IPS-20b (cell line): Measurements from ENCODE around the gene GDPD3.
A peak's percentile ranks its signal among the peaks of the same experiment; 100 is the strongest.

Experiments used
- H3K27ac ChIP-seq: one replicate; pipeline ENCODE4 v1.5.1; 2013; ENCODE audit warnings: low read length
- H3K27me3 ChIP-seq: 2 replicates; pipeline ENCODE4 v1.6.1; 2013; ENCODE audit warnings: mild to moderate bottlenecking, low read length, inconsistent platforms; ENCODE audit not compliant: insufficient read depth
- H3K36me3 ChIP-seq: 2 replicates; pipeline ENCODE4 v1.6.1; 2013; ENCODE audit warnings: low read depth, mild to moderate bottlenecking, inconsistent platforms, low read length, moderate library complexity; ENCODE audit not compliant: insufficient read depth
- H3K4me1 ChIP-seq: 2 replicates; pipeline ENCODE4 v1.6.1; 2013; ENCODE audit warnings: mild to moderate bottlenecking, control low read depth, inconsistent platforms, low read length, moderate library complexity; ENCODE audit not compliant: insufficient read depth
- H3K4me3 ChIP-seq: 2 replicates; pipeline ENCODE4 v1.5.1; 2013; ENCODE audit warnings: mild to moderate bottlenecking, low read length, inconsistent platforms
- H3K9ac ChIP-seq: 2 replicates; pipeline ENCODE4 v1.6.1; 2013; ENCODE audit warnings: low read depth, mild to moderate bottlenecking, inconsistent platforms, low read length, moderate library complexity
- H3K9me3 ChIP-seq: 2 replicates; pipeline ENCODE4 v1.6.1; 2013; ENCODE audit warnings: mild to moderate bottlenecking, low read depth, low read length, inconsistent platforms; ENCODE audit not compliant: insufficient read depth

The GDPD3 gene

DNA sequence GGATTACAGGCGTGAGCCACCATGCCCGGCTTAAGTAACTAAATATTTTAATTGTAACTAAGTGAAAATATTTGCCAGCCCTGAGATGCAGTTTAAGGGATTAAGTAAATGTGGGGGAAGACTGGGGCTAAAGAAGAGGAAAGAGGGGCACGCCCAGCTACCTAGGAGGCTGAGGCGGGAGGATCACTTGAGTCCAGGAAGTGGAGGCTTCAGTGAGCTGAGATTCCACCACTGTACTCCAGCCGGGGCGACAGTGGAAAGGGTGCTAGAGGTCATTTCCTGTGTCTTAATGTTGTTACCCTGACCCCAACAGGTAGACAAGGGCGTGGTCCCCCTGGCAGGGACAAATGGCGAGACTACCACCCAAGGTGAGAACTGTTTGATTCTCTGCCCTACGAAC lies 45.0 kb downstream of the GDPD3 start:
- H3K27me3 ChIP-seq = no peaks in the 10 kb centered on the region
- H3K4me3 ChIP-seq = no peak overlapping the region
- H3K36me3 ChIP-seq = peaks cover 58% of the 10 kb centered on the region
- no peak overlapping the region for H3K27ac ChIP-seq
- no peak overlapping the region for H3K9ac ChIP-seq
- H3K9me3 ChIP-seq = no peaks in the 10 kb centered on the region
- H3K4me1 ChIP-seq = peaks cover 8% of the 10 kb centered on the region; the same call in 1 of the 2 replicates

DNA sequence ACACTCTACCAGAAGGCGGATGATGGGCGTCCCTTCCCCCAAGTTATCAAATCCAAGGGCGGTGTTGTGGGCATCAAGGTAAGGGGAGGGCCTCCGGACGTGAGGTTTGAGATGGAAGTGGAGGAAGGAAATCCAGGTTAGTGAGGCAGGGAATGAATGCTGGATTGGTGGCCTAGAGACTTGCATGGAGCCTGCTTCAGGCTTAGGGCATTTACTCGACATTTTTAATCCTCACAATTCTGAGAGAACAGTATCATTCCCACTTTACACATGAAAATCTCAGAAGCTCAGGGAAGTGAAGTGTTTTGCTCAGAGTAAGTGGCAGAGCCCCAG lies 45.8 kb downstream of the GDPD3 start:
- Histone ChIP-seq H3K4me1 (peaks cover 11% of the 10 kb centered on the region; the same call in 1 of the 2 replicates), H3K4me3 (peak overlapping the region; percentile 97; the same call in 1 of the 2 replicates), H3K27me3 (no peaks in the 10 kb centered on the region), H3K9me3 (no peaks in the 10 kb centered on the region), H3K36me3 (peaks cover 58% of the 10 kb centered on the region), H3K9ac (no peak overlapping the region; the same call in 1 of the 2 replicates), H3K27ac (no peak overlapping the region)

DNA sequence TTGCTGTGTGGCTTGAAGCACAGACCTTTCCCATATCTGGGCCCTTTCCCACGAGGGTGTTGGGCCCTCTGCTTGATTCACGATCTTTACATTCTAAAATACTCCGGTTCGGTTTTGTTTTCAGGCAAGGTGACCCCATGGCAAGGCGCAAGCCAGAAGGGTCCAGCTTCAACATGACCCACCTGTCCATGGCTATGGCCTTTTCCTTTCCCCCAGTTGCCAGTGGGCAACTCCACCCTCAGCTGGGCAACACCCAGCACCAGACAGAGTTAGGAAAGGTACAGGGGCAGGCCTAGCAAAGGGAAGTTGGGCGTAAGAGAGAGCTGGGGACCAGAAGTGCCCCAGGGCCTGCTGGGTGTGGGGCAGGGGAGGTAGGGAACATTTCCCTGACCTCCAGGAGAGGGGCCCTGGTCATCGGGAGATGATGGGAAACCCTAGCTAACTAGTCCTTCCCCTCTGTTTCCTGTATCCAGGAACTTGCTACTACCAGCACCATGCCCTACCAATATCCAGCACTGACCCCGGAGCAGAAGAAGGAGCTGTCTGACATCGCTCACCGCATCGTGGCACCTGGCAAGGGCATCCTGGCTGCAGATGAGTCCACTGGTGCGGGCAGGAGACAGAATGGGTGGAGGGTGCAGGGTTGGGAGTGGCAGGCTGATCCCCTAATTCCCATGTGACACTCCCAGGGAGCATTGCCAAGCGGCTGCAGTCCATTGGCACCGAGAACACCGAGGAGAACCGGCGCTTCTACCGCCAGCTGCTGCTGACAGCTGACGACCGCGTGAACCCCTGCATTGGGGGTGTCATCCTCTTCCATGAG lies 46.4 kb downstream of the GDPD3 start:
- no peaks in the 10 kb centered on the region for H3K27me3 ChIP-seq
- H3K9me3 ChIP-seq = no peaks in the 10 kb centered on the region
- H3K4me1 ChIP-seq = peaks cover 11% of the 10 kb centered on the region; the same call in 1 of the 2 replicates
- peak overlapping the region; percentile 97 for H3K4me3 ChIP-seq
- H3K36me3 ChIP-seq = peaks cover 53% of the 10 kb centered on the region
- H3K27ac ChIP-seq = peak overlapping the region; percentile 93
- peak overlapping the region; percentile 97 for H3K9ac ChIP-seq

DNA sequence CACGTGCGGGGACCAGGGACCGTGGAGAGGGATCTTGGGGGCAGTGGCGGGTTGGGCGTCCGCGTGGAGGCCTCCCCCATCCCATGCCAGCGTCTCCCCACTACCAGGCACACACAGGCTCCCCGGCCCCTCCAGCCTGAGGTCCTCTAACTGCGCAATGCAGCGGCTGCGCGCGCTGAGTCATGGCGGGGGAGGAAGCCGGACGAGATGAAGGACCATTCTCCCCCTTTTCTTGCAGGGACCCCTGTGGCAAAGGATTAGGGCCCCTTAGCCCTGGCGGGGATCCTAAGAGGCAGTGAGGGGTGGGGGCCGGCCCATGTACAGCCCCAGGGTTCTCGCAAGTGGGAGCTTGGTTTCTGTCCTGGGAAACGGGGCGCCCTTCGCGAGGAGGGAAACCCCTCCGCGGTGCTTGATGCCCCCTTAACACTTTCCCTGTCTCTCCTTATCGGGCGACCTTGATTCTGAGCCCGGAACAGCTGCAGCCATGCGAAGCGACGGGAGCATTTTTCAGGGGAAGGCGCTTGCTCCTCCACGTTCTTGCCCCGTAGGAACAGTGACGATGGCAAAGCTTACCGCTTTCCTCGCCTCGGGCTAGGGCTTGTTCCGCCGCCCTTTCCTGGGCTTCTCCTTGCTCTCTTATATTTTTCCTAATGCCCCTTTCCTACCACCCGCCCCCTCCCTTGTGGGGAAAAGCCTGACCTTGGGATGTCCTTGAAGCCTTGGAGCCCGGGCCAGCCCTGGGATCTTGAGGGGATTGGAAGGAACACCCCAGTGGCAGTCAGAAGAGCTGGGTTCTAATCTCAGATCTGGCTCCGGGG lies 47.2 kb downstream of the GDPD3 start:
- Histone ChIP-seq H3K9me3 (no peaks in the 10 kb centered on the region), H3K4me1 (peaks cover 11% of the 10 kb centered on the region; the same call in 1 of the 2 replicates), H3K36me3 (peaks cover 45% of the 10 kb centered on the region), H3K27ac (peak overlapping the region; percentile 93), H3K27me3 (no peaks in the 10 kb centered on the region), H3K9ac (peak overlapping the region; percentile 97), H3K4me3 (peak overlapping the region; percentile 97)

DNA sequence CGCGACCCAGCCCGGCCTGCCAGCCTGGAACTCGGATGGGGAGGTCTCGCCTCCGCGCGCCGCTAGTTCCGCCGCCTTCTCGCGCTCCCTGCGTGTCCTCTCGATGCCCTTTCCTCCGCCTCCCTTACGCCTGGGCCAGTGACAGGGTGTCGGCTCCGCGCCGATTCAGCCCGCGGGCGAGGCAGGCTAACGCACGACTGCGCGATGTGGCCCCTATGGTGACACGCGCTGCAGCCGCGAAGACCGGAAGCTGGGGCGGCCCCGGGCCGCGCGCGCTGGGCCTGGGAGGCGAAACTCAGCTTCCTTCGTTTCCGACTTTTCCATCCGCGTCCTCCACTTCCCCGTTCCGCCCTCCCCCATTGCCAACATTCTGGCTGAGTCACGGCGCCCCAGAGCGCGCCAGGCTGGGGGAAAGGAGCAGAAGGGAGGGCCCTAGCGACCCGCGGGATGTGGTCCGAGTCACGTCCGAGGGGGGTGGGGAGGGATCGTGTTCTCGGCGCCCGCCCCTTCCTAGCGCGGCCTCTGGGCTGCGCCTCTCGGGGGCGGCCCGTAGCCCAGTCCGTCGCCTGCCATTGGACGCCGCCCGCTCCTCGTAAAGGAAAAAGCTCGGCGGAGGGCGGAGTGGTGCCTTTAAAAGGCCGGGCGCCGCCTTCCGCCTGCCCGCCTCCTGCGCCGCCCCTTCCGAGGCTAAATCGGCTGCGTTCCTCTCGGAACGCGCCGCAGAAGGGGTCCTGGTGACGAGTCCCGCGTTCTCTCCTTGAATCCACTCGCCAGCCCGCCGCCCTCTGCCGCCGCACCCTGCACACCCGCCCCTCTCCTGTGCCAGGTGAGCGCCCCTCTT lies 48.0 kb downstream of the GDPD3 start, which contains the start of gene ALDOA:
TSS of gene ALDOA (plus strand) at position 659 of the 841 bp plus-strand sequence. CDS start 1,138 bp downstream, outside the sequence.
- peak within 1 kb of the TSS; percentile 97 for H3K4me3 ChIP-seq
- H3K36me3 ChIP-seq = peaks cover 36% of the 10 kb centered on the region
- peaks cover 11% of the 10 kb centered on the region; the same call in 1 of the 2 replicates for H3K4me1 ChIP-seq

DNA sequence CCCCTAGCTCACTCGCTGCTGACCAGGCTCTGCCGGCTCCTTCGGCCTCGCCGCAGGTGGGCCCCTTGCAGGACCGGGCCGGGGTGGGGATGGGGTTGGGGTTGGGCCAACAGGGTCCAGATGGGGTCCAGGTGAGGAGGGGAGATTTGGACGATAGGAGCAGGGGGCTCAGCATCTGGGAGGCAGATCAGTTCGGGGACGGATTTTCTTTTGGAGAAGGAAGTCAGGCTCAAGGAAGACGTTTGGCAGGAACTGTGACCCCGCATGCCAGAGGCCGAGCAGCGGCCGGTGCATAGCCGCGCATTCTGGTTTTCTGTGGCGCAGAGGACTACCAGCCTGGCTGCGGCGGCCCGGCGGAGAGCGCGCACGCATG lies 48.6 kb downstream of the GDPD3 start:
- Histone ChIP-seq H3K9ac (peak overlapping the region; percentile 97; the same call in 1 of the 2 replicates), H3K4me3 (peak overlapping the region; percentile 97), H3K36me3 (peaks cover 30% of the 10 kb centered on the region), H3K27ac (peak overlapping the region; percentile 75), H3K9me3 (no peaks in the 10 kb centered on the region), H3K4me1 (peaks cover 11% of the 10 kb centered on the region; the same call in 1 of the 2 replicates), H3K27me3 (no peaks in the 10 kb centered on the region)

More for the DNA sequence above, 48.0 kb downstream of the GDPD3 start, which contains the start of gene ALDOA:
- Histone ChIP-seq H3K27ac (peak within 1 kb of the TSS; percentile 93), H3K9ac (peak within 1 kb of the TSS; percentile 97), H3K9me3 (no peaks in the 10 kb centered on the region), H3K27me3 (no peaks in the 10 kb centered on the region)

DNA sequence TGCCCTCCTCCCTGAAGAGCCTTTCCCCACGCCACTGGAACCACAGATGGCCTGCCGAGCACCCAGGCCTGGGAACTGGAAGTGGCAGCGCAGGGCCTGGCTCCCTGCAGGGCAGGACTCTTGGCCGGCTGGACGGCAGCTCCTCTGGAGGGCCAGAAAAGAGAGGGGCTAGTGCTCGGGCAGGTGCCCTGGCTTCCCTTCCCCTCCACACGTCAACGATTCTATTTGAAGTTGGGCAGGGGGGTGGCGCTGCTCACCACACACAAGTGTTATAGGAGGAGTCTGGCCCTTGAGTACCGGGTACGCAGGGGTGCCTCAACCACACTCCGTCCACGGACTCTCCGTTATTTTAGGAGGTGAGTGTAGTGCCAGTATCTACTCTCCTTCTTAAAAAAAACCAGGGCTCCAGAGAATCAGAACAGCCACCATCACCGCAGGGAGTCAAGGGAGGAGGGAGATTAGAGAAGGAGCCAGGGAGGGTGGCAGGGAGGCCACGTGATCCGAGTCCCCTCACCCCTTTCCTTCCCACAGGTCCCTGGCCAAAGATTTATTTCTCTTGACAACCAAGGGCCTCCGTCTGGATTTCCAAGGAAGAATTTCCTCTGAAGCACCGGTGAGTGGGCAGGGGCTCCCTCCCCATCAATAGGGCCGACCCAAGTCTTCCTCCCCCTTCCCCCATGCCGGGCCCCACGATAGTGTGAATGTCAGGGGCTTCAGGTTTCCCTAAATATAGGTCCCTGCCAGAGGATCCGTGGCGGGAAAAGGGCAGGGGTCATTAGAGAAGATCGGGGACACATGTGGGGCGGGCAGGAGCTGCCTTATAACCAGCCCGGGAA lies 49.2 kb downstream of the GDPD3 start:
- Histone ChIP-seq H3K27me3 (no peaks in the 10 kb centered on the region), H3K9ac (peak overlapping the region; percentile 97; the same call in 1 of the 2 replicates), H3K4me3 (peak overlapping the region; percentile 97), H3K9me3 (no peaks in the 10 kb centered on the region), H3K27ac (peak overlapping the region; percentile 75), H3K4me1 (peaks cover 11% of the 10 kb centered on the region; the same call in 1 of the 2 replicates), H3K36me3 (peaks cover 24% of the 10 kb centered on the region)

DNA sequence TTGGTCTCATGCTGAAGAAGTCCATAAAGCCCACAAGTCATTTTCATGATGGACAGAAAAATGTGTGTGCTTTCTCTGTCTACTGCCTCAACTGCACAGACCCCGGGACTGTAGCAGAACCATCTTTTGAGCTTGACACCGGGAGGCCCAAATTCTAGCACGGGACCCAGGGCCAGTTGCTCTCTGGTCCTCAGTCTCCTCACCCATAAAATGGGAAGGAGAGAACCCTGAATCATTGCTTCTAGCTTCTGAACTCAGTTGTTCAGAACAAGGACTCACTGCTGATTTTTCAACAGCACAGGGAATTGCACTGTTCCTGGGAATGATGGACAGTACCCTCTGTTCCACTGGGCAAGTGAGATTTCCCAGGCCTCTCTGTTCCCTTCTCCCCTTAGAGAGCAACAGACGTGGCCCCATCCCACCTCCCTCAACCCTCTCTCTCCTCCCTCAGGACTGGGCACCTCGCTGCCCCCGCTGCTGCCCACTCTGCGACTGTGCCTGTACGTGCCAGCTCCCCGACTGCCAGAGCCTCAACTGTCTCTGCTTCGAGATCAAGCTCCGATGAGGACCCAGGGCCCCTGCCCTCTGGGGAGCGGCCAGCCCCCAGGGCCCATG lies 50.0 kb downstream of the GDPD3 start:
- Histone ChIP-seq H3K27ac (peak overlapping the region; percentile 75), H3K9me3 (no peaks in the 10 kb centered on the region), H3K27me3 (no peaks in the 10 kb centered on the region), H3K4me3 (peak overlapping the region; percentile 97), H3K4me1 (peaks cover 11% of the 10 kb centered on the region; the same call in 1 of the 2 replicates), H3K36me3 (peaks cover 17% of the 10 kb centered on the region), H3K9ac (peak overlapping the region; percentile 97; the same call in 1 of the 2 replicates)

DNA sequence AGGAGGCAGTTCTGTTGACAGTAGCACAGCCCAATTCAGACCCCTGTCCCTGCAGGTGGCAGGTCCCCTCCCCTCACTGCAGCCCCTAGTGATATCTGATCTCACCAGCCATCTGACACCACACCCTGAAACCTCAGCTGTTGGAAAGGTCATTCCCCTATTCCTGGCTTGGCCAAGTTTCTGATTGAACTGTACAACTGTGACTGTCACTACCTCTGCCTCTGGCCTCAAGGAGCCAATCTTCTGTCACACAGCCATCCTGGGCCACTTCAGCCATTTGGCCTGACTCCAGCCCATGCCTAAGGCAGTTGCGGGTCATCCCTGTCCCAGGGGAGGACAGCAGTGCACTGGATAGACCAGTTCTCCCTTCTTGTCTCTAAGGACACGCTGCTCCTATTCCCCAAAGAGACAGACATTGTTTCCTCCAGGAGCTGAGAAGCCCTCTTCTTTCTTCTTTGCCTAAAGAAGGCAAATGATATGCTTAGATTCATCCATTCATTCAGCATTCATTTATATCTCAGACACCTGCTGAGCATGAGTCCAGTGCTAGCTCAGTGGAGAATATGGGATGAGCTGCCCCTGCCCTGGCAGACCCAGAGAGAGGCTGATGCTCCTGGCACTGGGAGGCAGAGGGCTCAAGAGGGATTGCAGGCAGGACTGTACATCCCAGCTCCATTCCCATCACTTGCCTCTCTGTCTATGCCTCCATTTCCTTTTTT lies 52.3 kb downstream of the GDPD3 start:
- H3K36me3 ChIP-seq = no peaks in the 10 kb centered on the region
- H3K27ac ChIP-seq = no peak overlapping the region
- no peak overlapping the region for H3K9ac ChIP-seq
- no peaks in the 10 kb centered on the region for H3K27me3 ChIP-seq
- no peak overlapping the region for H3K4me3 ChIP-seq
- H3K4me1 ChIP-seq = peaks cover 5% of the 10 kb centered on the region; the same call in 1 of the 2 replicates
- H3K9me3 ChIP-seq = no peaks in the 10 kb centered on the region

DNA sequence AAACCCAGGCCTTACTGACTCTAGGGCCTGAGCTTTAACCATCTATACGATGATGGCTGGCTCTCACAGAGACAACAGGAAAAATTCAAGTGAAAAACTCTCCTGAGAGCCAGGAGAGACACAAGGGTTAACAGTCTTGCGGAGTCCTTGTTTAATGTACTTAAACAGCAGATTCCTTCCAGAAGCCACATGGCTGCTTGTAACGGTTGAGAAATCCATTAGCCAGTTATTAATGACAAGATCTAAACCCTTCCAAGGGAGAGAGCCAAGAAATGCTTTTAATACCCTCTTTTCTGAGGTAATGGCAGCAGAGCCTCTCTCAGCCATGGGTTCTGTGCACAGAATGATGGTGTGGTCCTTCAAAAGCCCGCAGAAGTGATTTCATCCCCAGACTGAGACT lies 53.0 kb downstream of the GDPD3 start:
- Histone ChIP-seq H3K9me3 (no peaks in the 10 kb centered on the region), H3K27me3 (no peaks in the 10 kb centered on the region), H3K4me3 (no peak overlapping the region), H3K36me3 (no peaks in the 10 kb centered on the region), H3K27ac (no peak overlapping the region), H3K9ac (no peak overlapping the region), H3K4me1 (peaks cover 5% of the 10 kb centered on the region; the same call in 1 of the 2 replicates)
